Testis (tissue), 2 donors: Measurements from ENCODE around the gene THSD4.

Source experiments
- POLR2A ChIP-seq: fragments of 450-650 bp; IDR thresholded peaks from one replicate; pipeline ENCODE4 v1.6.1; 2017; ENCODE audit warnings: antibody characterized with exemption, mild to moderate bottlenecking, moderate library complexity
- TF ChIP-seq, protein P1 (sequence below), 3 experiments: fragments of 450-650 bp in 2 of 3; fragments of 200-600 bp in 1 of 3; sonication (generic) in 1 of 3; IDR thresholded peaks; one replicate each; pipeline ENCODE4 v1.5.1; 2016 to 2019; ENCODE audit warnings: antibody characterized with exemption in 3 of 3, mild to moderate bottlenecking in 2 of 3, moderate library complexity in 1 of 3

DNA sequence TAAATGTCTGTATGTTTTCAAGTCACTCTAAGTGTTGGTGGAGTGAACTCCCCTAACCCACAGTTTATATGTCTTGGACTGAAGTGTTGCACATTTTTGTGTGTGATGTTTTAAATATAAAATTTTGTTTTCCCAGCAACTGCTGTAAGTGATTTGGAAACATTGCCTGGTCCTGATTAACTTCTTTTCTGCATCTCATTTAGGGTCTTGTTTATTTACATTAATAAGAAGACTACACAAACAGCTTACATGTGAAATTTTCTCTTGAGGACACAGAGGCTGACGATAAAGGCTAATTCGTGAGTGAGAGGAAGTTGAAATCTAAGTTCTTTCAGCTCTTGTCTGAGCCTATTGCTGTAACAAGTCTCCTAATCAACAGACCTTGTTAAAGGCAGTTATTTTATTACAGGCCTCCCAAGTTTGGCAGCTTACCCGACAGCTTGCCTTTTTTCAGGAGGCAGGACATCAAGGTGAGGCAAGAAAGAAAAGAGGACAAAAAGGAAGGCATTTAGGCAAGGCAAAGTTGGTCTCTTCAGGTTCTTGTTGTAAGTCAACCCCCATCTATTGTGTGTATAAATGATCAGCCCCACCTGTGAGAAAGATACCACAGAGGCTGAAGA is 517.4 kb downstream of the THSD4 start:
- TF ChIP-seq, protein P1, sequence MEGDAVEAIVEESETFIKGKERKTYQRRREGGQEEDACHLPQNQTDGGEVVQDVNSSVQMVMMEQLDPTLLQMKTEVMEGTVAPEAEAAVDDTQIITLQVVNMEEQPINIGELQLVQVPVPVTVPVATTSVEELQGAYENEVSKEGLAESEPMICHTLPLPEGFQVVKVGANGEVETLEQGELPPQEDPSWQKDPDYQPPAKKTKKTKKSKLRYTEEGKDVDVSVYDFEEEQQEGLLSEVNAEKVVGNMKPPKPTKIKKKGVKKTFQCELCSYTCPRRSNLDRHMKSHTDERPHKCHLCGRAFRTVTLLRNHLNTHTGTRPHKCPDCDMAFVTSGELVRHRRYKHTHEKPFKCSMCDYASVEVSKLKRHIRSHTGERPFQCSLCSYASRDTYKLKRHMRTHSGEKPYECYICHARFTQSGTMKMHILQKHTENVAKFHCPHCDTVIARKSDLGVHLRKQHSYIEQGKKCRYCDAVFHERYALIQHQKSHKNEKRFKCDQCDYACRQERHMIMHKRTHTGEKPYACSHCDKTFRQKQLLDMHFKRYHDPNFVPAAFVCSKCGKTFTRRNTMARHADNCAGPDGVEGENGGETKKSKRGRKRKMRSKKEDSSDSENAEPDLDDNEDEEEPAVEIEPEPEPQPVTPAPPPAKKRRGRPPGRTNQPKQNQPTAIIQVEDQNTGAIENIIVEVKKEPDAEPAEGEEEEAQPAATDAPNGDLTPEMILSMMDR (IDR thresholded peaks at IDR 0.05), result no peak
- no peak for TF ChIP-seq POLR2A
